Neural crest cell (in vitro differentiated cells): ENCODE data around the gene MEIOC. TPM values are rescaled to one million over a fixed set of nuclear protein-coding genes. Genes with fewer than 3 reads are reported as not detected.

Experiments used
- total RNA-seq: library from RNA; stranded (reverse); gene quantifications from 2 replicates; pipeline ENCODE4 v1.2.1, GENCODE V29; 2021

Gene MEIOC
- total RNA-seq, 1 donor from 2014 or later = 0.70 TPM

Other genes with a start within 250 kb of the MEIOC start
- 47.0 and 52.9 TPM in 2 replicates for gene GPATCH8, start 153.1 kb upstream of the MEIOC start, total RNA-seq
- 93.5 and 96.2 TPM in 2 replicates for gene FZD2, start 99.0 kb upstream of the MEIOC start, total RNA-seq
- 29.0 and 32.8 TPM in 2 replicates for gene CCDC43, start 33.3 kb downstream of the MEIOC start, total RNA-seq
- 50.2 and 51.1 TPM in 2 replicates for gene DBF4B, start 52.2 kb downstream of the MEIOC start, total RNA-seq
- gene ADAM11, start 102.5 kb downstream of the MEIOC start, total RNA-seq = 5.2 and 6.0 TPM in 2 replicates
- gene GJC1, start 173.8 kb downstream of the MEIOC start, total RNA-seq = 143 and 145 TPM in 2 replicates
- not detected in 2 replicates for gene HIGD1B, start 191.4 kb downstream of the MEIOC start, total RNA-seq
- 192 and 196 TPM in 2 replicates for gene EFTUD2, start 243.0 kb downstream of the MEIOC start, total RNA-seq